Loucy (cell line): ENCODE data around the gene PADI1.

Source experiments
- H2AFZ ChIP-seq: fragments of 200-600 bp; sonication (generic); 2 replicates; pipeline ENCODE4 v1.6.0; 2016; ENCODE audit warnings: antibody characterized with exemption, mild to moderate bottlenecking, low read length, moderate library complexity
- H3F3A ChIP-seq: fragments of 200-600 bp; 2 replicates; pipeline ENCODE4 v1.6.0; 2016; ENCODE audit warnings: antibody characterized with exemption, low read depth, mild to moderate bottlenecking
- H3K27me3 ChIP-seq: fragments of 200-600 bp; sonication (generic); 2 replicates; pipeline ENCODE4 v1.6.1; 2014; ENCODE audit warnings: low read length, mild to moderate bottlenecking; ENCODE audit not compliant: insufficient read depth, poor library complexity, severe bottlenecking
- H3K36me3 ChIP-seq: fragments of 200-600 bp; sonication (generic); 2 replicates; pipeline ENCODE4 v1.6.1; 2016; ENCODE audit warnings: low read length; ENCODE audit not compliant: insufficient read depth
- H3K4me1 ChIP-seq: fragments of 200-600 bp; sonication (generic); 2 replicates; pipeline ENCODE4 v1.5.1; 2014; ENCODE audit warnings: low read length, mild to moderate bottlenecking; ENCODE audit not compliant: insufficient read depth, poor library complexity, severe bottlenecking
- H3K4me2 ChIP-seq: fragments of 200-600 bp; sonication (generic); 2 replicates; pipeline ENCODE4 v1.6.0; 2014; ENCODE audit warnings: antibody characterized with exemption, low read length, low read depth, mild to moderate bottlenecking; ENCODE audit not compliant: poor library complexity, severe bottlenecking
- H3K4me3 ChIP-seq: fragments of 200-600 bp; sonication (generic); 2 replicates; pipeline ENCODE4 v1.5.1; 2014; ENCODE audit warnings: low read length, mild to moderate bottlenecking, mixed read lengths; ENCODE audit not compliant: poor library complexity, severe bottlenecking
- H3K79me2 ChIP-seq: fragments of 200-600 bp; sonication (generic); 2 replicates; pipeline ENCODE4 v1.6.1; 2014; ENCODE audit warnings: low read length; ENCODE audit not compliant: insufficient read depth
- H3K9ac ChIP-seq: fragments of 200-600 bp; sonication (generic); 2 replicates; pipeline ENCODE4 v1.6.0; 2014; ENCODE audit warnings: mild to moderate bottlenecking, low read depth, low read length, moderate library complexity; ENCODE audit not compliant: poor library complexity, severe bottlenecking
- H3K9me2 ChIP-seq: fragments of 200-600 bp; sonication (generic); replicated peaks from 2 replicates; pipeline ENCODE4 v1.6.1; 2016; ENCODE audit warnings: low read depth, low read length, mixed read lengths
- H3K9me3 ChIP-seq: fragments of 200-600 bp; sonication (generic); 2 replicates; pipeline ENCODE4 v1.6.1; 2014; ENCODE audit warnings: mild to moderate bottlenecking, antibody characterized with exemption, low read length, low read depth; ENCODE audit not compliant: insufficient read depth
- H4K20me1 ChIP-seq: fragments of 200-600 bp; sonication (generic); 2 replicates; pipeline ENCODE4 v1.6.0; 2014; ENCODE audit warnings: antibody characterized with exemption, low read length, mild to moderate bottlenecking; ENCODE audit not compliant: insufficient read depth, poor library complexity, severe bottlenecking
- CTCF ChIP-seq: fragments of 200-600 bp; sonication (generic); conservative IDR thresholded peaks from 2 replicates; pipeline ENCODE4 v1.5.1; 2014; ENCODE audit warnings: mild to moderate bottlenecking, antibody characterized with exemption, low read length
- EZH2phosphoT487 ChIP-seq: fragments of 200-600 bp; IDR thresholded peaks from 2 replicates; pipeline ENCODE4 v1.6.1; 2018; ENCODE audit warnings: antibody characterized with exemption, mild to moderate bottlenecking, moderate library complexity, borderline replicate concordance

Gene PADI1

GRCh38 chr1:17190010-17190995 is 14.6 kb upstream of the PADI1 start:
- TF ChIP-seq CTCF (no peak), EZH2phosphoT487 (no peak)
- Histone ChIP-seq H3K9me3 (peaks cover 4% of the 10 kb centered on the region; the same call in 1 of the 2 replicates), H3K79me2 (no peaks in the 10 kb centered on the region), H3K4me1 (peaks cover 16% of the 10 kb centered on the region), H3K4me3 (no peak overlapping the region), H3K4me2 (no peak overlapping the region), H3K9me2 (no peaks in the 10 kb centered on the region), H4K20me1 (no peaks in the 10 kb centered on the region), H2AFZ (no peak overlapping the region), H3K36me3 (no peaks in the 10 kb centered on the region; the same call in 1 of the 2 replicates), H3K9ac (no peak overlapping the region), H3K27me3 (no peaks in the 10 kb centered on the region), H3F3A (no peaks in the 10 kb centered on the region)

- Histone ChIP-seq H3K9ac (no peak overlapping the region), H3K27me3 (no peaks in the 10 kb centered on the region), H3K4me3 (no peak overlapping the region), H3F3A (no peaks in the 10 kb centered on the region), H3K79me2 (no peaks in the 10 kb centered on the region), H3K9me3 (peaks cover 4% of the 10 kb centered on the region; the same call in 1 of the 2 replicates), H3K4me1 (peaks cover 3% of the 10 kb centered on the region), H4K20me1 (no peaks in the 10 kb centered on the region), H3K36me3 (no peaks in the 10 kb centered on the region; the same call in 1 of the 2 replicates), H3K4me2 (no peak overlapping the region), H3K9me2 (no peaks in the 10 kb centered on the region), H2AFZ (no peak overlapping the region)
- TF ChIP-seq EZH2phosphoT487 (no peak), CTCF (no peak)
Observed at GRCh38 chr1:17191990-17192242, 13.0 kb upstream of the PADI1 start.

- Histone ChIP-seq H3K4me1 (no peaks in the 10 kb centered on the region), H3K4me2 (no peak overlapping the region), H3K27me3 (no peaks in the 10 kb centered on the region), H3F3A (no peaks in the 10 kb centered on the region), H4K20me1 (no peaks in the 10 kb centered on the region), H3K9ac (no peak overlapping the region), H3K36me3 (no peaks in the 10 kb centered on the region; the same call in 1 of the 2 replicates), H3K9me2 (no peaks in the 10 kb centered on the region), H3K4me3 (no peak overlapping the region), H3K9me3 (peaks cover 4% of the 10 kb centered on the region; the same call in 1 of the 2 replicates), H2AFZ (peak overlapping the region; percentile 45; the same call in 1 of the 2 replicates), H3K79me2 (no peaks in the 10 kb centered on the region)
- TF ChIP-seq EZH2phosphoT487 (no peak), CTCF (no peak)
Observed at GRCh38 chr1:17192394-17193221, 12.3 kb upstream of the PADI1 start.
